Dedifferentiated amniotic fluid mesenchymal stem cell (primary cell): ENCODE measurements around the gene RBKS.
"Not testable (repeated sequence)": the region's sequence is repeated elsewhere in the genome, so short reads cannot be mapped to it uniquely, and the experiment has no call there.

Experiments used
- DNase-seq: peaks from one replicate; pipeline ENCODE4 v3.0.0-alpha.2; 2016; ENCODE audit errors: extremely low spot score

RBKS gene

GRCh38 chr2:27762951-27763906 lies 127.0 kb downstream of the RBKS start:
- peak; percentile 67 for DNase-seq

GRCh38 chr2:27756544-27757498 lies 133.4 kb downstream of the RBKS start:
- peak; percentile 27 for DNase-seq

DNA sequence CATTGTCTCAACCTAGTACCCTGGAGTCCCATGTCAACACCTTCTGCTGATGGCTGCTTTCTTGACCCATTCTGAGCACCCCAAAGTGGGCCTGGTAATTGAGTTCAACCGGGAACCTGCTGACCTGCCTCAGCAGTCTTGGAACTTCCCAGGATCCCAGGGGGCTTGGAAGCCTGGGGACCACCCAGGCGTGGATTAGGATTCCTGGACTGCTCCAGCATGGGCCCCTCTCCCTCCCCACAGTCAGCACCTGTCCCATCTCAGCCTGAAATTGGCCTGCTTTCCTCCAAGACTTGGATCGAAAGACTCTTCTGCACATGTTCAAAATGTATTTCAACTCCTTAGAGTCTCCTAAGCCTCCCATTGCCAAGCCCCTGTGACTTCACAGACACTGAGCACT lies 134.1 kb downstream of the RBKS start:
- DNase-seq = no peak

DNA sequence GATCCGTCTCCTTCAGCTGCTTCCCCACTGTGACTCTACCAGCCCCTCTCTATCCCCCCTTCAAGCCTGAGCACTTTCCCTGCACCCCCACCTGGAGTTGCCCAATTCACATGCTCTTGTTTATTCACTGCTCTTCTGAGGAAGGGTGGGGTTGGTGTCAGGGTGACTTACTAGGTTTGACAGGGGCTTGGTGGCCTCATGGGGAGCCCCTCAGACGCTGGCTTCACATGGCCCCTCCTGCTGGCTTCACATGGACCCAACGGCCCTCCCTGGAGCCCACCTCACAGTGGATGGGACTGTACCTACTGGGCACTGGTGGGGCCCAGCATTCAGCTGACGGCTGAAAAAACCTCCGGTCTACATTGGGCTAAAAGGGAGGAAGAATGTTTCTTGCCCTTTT lies 135.4 kb downstream of the RBKS start:
- DNase-seq = no peak

GRCh38 chr2:27754138-27754588 lies 136.0 kb downstream of the RBKS start:
- peak; percentile 80 for DNase-seq

DNA sequence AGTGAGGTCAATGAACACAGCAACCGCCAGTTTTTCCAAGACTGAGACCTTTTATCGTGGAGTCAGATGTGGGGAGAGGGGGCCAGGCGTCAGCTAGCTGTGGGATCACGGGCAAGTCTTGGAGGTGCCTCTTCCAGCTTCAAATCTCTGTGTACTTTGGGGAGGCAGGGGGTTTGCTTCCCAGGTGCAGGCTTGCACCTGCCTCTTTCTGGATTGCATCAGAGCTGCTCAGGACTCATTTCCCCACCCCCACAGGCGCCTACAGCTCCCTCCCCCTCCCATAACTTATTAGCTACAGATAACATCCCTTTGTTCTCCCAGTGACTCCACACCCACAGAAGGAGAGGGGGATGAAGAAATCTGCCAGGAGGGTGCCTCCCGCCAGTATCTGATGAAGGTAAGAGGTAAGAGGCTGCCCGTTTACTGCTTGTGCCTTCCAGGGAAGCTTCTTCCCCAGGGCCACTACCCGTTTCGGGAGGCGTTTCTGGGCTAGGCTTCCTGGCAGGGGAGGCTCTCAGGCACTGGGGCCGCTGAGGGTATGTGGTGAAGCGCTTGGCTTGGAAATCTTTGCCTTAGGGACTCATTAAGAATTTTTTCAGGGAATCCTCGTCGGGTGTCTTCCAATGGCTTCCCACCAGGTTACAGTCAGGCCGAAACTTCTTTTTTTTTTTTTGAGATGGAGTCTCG lies 137.5 kb downstream of the RBKS start:
- DNase-seq = no peak

- DNase-seq = no peak
Measured at GRCh38 chr2:27751377-27751776, 138.8 kb downstream of the RBKS start.

DNA sequence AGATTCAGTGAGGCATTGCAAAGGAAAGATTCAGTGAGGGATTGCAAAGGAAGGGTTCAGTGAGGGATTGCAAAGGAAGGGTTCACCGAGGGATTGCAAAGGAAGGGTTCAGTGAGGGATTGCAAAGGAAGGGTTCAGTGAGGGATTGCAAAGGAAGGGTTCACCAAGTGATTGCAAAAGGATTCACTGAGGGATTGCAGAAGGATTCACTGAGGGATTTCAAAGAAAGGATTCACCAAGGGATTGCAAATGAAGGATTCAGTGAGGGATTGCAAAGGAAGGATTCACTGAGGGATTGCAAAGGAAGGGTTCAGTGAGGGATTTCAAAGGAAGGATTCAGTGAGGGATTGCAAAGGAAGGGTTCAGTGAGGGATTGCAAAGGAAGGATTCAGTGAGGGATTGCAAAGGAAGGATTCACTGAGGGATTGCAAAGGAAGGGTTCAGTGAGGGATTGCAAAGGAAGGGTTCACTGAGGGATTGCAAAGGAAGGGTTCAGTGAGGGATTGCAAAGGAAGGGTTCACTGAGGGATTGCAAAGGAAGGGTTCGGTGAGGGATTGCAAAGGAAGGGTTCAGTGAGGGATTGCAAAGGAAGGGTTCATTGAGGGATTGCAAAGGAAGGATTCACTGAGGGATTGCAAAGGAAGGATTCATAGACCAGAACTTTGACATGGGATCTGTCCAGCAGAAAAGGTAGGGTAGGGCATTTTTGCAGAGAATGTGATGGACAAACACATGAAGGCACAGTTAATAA lies 141.2 kb downstream of the RBKS start:
- not testable (repeated sequence) for DNase-seq

DNA sequence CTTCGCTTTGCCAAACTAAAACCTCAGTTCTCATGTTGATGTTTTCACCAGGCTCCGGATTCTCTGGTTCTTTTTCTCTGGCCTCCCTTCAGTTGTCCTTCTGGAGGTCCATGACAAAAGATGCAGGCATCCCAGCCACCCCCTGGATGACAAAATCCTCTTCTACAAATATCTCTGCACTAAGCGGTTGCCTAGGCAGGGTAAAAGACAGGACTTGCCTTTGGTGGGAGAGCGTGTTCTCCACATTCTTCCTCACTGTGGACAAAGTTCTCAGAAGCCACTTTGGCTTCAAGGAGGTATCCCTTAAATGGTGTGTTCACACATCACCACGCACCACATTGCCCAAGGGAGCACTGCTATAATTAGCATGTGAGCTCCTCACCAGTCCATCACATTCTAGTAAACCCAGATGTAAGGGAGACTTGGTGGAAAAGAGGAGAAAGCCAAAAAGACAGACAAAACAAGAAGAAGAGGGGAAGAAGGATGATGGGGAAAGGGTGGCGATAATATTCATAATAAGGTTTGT lies 142.3 kb downstream of the RBKS start:
- no peak for DNase-seq

- DNase-seq = no peak
Measured at GRCh38 chr2:27746325-27746724, 143.9 kb downstream of the RBKS start.

GRCh38 chr2:27745494-27745893 lies 144.7 kb downstream of the RBKS start:
- DNase-seq = not testable (repeated sequence)

DNA sequence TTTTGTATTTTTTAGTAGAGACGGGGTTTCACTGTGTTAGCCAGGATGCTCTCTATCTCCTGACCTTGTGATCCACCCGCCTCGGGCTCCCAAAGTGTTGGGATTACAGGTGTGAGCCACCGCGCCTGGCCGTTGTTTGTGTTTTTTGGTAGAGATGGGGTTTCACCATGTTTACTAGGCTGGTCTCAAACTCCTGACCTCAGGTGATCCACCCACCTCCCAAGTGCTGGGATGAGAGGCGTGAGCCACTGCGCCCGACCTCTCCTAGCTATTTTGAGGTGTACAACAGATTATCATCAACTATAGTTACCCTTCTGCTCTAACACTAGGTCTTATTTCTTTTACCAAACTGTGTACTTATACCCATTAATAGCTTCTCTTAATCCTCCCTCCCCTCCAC lies 147.6 kb downstream of the RBKS start:
- DNase-seq = no peak

GRCh38 chr2:27741673-27742072 lies 148.5 kb downstream of the RBKS start:
- no peak for DNase-seq

GRCh38 chr2:27739058-27739373 lies 151.2 kb downstream of the RBKS start:
- no peak for DNase-seq

GRCh38 chr2:27738349-27739057 lies 151.7 kb downstream of the RBKS start:
- no peak for DNase-seq

DNA sequence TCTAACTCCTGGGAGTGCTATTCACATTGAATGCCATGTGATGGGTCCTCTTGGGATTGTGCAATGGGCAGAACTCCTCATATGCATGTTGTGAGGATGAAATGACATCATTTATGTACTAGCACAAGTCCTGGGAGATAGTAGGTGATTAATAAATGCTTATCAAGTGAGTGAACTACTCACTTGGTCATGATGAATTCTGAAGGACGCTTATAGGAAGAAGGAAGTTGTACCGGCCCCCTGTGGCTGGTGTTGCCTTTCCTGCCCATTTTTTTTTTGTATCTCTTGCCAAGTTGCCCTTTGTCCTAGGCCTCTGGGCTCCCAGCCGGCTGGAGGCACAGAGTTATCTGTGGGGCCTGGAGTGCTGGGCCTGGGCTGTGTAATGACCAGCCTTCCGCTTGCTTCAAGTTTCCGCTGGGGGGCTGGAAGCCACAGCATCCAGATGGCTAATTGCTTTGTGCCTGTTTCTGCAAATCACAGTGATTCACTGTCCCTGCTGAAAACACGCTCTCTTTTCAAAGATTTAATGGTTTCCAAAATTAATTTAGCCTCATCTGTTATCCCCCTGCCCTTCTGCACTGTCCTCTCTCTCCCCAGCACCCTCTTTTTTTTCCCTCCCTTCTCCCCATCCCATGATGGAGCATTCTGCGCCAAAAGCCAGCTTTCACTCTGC lies 152.4 kb downstream of the RBKS start:
- DNase-seq = no peak

GRCh38 chr2:27736890-27737204 lies 153.3 kb downstream of the RBKS start:
- DNase-seq = no peak

- no peak for DNase-seq
Measured at GRCh38 chr2:27736031-27736889, 153.9 kb downstream of the RBKS start.
